Measurements from ENCODE around the gene ZNF497.
A peak's percentile ranks its signal among the peaks of the same experiment; 100 is the strongest.

The ZNF497 gene

GRCh38 chr19:58305932-58306323, 56.6 kb downstream of the ZNF497 start:
- no peak for DNase-seq

DNA sequence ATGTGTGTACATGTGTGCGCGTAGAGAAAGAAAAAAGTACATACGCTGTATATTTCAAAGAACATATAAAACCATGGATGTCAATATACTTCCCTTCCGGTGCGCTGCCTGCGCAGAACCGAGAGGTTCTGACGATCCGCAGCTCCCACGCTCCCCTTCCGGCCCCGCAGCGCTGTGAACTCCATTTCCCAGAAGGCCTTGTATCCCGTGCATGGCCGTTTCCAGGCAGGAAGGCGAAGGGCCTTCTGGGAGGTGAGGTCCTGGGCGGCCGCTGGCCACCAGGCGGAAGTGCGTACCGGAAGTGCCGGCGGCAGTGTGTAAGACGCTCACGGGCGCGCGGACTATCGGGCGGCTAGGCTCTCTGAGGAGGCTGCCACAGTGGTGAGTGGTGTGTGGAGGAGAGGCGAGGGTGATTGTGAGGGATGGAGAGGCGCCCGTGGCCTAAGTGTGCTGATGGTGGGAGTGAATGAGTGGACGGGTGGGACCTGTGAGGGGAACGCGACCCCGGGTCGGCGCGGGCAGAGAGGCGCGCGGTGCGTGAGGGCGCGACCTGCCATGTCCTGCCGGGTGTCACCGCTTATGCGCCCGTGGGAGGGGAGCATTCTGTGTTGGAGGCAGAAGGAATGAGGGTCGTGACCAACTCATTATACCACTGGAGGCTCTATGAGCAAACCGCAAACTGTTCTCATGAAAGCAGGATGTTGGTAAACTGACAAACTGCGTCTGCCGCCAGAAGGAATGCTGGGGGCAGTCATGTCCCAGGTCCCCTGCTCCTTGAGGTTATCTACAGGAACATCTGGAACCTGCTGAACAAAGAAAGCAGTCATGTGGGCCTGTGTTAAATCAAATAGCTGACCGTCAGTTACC, 57.3 kb downstream of the ZNF497 start, which contains the start of gene ERVK3-1:
Gene ERVK3-1, plus strand, starts transcription at position 313 of the 867 bp plus-strand sequence. CDS start 6,792 bp downstream, outside the sequence.
- peak; percentile 87 for DNase-seq

DNA sequence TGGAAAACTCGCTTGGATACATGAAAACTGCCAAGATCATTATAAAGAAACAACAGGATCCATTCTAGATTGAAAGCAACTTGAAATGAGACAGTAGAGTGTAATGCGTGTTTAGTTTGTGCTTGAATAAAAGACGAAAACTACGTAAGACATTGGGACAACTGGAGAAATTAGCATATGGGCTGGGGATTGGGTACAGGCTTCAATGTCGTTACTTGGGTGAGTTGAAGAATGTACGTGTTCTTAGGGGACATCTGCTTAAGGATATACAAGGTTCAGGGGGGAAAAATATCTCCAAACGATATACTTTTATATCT, 57.8 kb downstream of the ZNF497 start:
- DNase-seq = no peak
